ENCODE results near the gene ZCCHC4.

GRCh38 chr4:25284466-25284865 is 28.1 kb upstream of the ZCCHC4 start:
- TF ChIP-seq USF2 (IDR thresholded peaks at IDR 0.05; ENCODE audit: low read depth, low read length) (no peak), CTCF (conservative IDR thresholded peaks at IDR 0.05; ENCODE audit: low read depth, low read length) (no peak), POLR2A (IDR thresholded peaks at IDR 0.05; ENCODE audit: low read depth, low read length) (no peak), NFE2L2 (IDR thresholded peaks at IDR 0.05; ENCODE audit: low read depth, low read length) (no peak), MXI1 (IDR thresholded peaks at IDR 0.05; ENCODE audit: borderline replicate concordance, low read depth, low read length) (no peak), MAFK (IDR thresholded peaks at IDR 0.05; ENCODE audit: low read depth, low read length) (no peak), CHD1 (IDR thresholded peaks at IDR 0.05; ENCODE audit: low read depth, low read length) (no peak), RAD21 (IDR thresholded peaks at IDR 0.05; ENCODE audit: low read length) (no peak), CEBPB (IDR thresholded peaks at IDR 0.05; ENCODE audit: low read depth, low read length) (no peak), RFX5 (IDR thresholded peaks at IDR 0.05; ENCODE audit: low read depth, low read length) (no peak), RCOR1 (IDR thresholded peaks at IDR 0.05; ENCODE audit: insufficient replicate concordance, low read length) (no peak), FOS (IDR thresholded peaks at IDR 0.05; ENCODE audit: low read depth, low read length) (no peak), MAZ (IDR thresholded peaks at IDR 0.05; ENCODE audit: borderline replicate concordance, low read depth, low read length) (no peak), SMC3 (IDR thresholded peaks at IDR 0.05; ENCODE audit: low read depth, low read length) (no peak)

All from IMR-90 (cell line).